HG03469 (cell line): ENCODE results near the gene KIFBP.
A peak's percentile ranks its signal among the peaks of the same experiment; 100 is the strongest.
"Not testable (repeated sequence)": the region's sequence is repeated elsewhere in the genome, so short reads cannot be mapped to it uniquely, and the experiment has no call there.

Source experiments
- ATAC-seq: cut with Tn5 transposase; IDR thresholded peaks from one replicate; pipeline ENCODE4 v1.9.1; 2021; ENCODE audit warnings: mild to moderate bottlenecking, moderate library complexity, moderate number of reproducible peaks; ENCODE audit not compliant: unreplicated experiment

Gene KIFBP

GRCh38 chr10:68992636-68993440 is 4.2 kb downstream of the KIFBP start:
- no peak for ATAC-seq

DNA sequence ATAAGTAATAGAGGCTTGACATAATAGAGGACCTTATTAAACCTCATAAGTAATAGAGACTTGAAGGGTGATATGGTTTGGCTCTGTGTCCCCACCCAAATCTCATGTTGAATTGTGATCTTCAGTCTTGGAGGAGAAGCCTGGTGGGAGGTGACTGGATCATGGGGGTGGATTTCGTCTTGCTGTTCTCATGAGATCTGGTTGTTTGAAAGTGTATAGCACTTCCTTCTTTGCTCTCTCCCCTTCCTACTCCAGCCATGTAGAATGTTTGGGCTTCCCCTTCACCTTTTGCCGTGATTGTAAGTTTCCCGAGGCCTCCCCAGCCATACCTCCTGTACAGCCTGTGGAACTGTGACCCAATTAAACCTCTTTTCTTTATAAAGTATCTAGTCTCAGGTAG is 8.6 kb downstream of the KIFBP start:
- ATAC-seq: no peak

- ATAC-seq: no peak
These were observed 16.2 kb downstream of the KIFBP start for GRCh38 chr10:69004821-69005220.

DNA sequence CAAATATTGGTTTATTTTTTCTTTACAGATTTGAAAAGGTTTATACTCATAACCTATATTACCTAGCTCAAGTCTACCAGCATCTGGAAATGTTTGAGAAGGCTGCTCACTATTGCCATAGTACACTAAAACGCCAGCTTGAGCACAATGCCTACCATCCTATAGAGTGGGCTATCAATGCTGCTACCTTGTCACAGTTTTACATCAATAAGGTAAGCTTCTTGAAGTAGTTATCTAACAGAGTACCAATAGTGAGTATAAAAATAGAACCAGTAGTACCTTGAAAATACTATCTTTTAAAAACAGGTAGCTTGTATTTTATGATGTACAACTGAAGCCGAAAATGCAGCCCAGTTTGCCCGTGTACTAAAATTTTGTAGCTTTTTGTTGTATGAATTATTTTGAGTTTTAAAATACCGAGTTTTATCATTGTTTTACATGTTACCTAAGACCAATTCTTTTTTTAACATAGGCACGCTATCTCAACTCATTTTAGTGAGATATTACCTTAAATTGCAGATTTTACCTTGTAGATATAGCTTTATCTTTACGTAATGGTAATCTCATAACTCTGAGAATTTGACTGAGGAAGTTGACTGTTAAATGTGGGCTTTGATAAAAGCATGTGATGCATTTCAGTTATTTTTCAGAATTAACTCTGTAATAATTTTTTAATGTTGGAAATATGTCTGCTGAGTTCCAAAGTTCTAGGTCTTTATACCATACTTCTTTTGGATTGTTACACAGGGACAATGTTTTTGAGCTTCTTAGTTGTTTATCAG is 17.3 kb downstream of the KIFBP start:
- no peak for ATAC-seq

DNA sequence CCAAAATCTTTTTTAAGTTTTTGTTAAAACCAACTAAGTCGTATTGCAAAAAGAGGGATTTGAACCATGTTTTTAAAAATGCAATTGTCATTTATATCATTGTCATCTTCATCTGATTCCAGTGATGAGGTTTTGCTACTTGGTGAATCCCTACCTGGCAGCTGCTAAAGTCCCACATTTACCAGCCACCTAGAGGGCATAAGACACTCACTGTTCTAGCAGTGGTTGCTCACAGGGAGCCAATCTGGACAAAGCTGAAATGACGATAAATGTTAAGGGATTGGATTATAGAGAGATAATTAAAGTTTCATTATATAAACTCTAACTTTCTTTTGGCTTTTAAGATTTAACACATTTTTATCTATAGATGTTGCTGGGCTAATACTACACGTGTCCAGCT is 18.7 kb downstream of the KIFBP start:
- ATAC-seq: no peak

DNA sequence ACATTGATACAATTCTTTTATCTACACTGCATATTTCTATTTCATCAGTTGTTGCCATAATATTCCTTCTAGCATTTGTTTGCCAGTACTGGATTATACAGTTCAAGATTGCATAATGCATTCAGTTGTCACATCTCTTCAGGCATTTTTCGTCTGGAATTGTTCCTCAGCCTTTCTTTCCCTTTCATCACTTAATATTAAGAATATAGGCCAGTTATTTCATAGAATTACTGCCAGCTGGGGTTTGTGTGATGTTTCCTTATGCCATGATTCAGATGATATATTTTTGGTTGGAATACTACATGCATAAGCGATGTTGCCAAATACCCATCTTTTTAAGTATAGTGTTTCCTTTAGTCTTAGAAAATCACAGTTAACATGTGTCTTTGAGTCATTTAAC is 20.8 kb downstream of the KIFBP start:
- ATAC-seq: no peak

- ATAC-seq: no peak
These were observed 21.6 kb downstream of the KIFBP start for GRCh38 chr10:69010151-69010640.

DNA sequence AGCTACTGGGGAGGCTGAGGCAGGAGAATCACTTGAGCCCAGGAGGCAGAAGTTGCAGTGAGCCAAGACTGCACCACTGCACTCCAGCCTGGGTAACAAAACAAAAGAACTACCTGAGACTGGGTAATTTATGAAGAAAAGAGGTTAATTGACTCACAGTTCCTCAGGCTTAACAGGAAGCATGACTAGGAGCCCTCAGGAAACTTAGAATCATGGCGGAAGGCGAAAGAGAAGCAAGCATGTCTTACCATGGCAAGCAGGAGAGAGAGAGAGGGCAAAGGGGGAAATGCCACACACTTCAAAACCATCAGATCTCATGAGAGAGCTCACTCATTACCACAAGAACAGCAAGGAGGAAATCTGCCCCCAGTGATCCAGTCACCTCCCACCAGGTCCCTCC is 24.2 kb downstream of the KIFBP start:
- ATAC-seq: not testable (repeated sequence)

GRCh38 chr10:69014171-69014570 is 25.6 kb downstream of the KIFBP start:
- ATAC-seq: no peak

DNA sequence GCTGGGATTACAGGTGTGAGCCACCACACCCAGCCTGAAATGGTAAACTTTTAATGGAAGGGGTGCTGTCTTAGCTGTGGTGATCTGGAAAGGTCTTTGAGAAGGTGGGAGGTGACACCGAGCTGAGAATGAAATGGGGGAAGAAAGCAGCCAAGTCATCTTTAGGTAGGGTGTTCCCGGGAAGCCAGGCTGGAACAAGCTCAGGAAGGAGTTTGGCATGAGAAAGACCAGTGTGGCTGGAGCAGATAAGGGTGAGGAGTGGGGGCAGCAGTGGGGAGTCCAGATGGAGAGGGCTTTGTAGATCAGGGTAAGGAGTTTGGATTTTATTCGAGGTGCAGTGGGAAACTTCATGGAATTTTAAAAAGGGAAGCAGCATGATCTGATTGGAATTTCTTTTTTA is 30.0 kb downstream of the KIFBP start:
- no peak for ATAC-seq

DNA sequence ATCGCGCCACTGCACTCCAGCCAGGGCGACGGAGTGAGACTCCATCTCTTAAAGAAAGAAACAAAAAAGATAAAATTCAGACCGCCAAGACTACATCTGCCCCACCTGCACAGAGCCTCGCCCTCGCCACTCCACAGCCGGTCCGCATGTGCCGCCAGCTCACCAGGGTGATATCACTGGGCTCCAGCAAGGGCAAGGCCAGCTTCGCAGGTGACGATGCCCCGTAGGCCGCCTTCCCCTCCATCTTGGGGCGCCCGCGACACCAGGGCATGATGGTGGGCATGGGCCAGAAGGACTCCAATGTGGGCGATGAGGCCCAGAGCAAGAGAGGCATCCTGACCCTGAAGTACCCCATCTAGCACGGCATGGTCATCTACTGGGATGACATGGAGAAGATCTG is 34.0 kb downstream of the KIFBP start:
- ATAC-seq: no peak

- ATAC-seq: no peak
These were observed 36.8 kb downstream of the KIFBP start for GRCh38 chr10:69025370-69025896.

GRCh38 chr10:69033256-69033655 is 44.7 kb downstream of the KIFBP start:
- ATAC-seq: no peak

GRCh38 chr10:69037489-69037888 is 48.9 kb downstream of the KIFBP start:
- ATAC-seq: no peak

- not testable (repeated sequence) for ATAC-seq
These were observed 52.3 kb downstream of the KIFBP start for GRCh38 chr10:69040904-69041303.

GRCh38 chr10:69042417-69042816 is 53.8 kb downstream of the KIFBP start:
- ATAC-seq: no peak

GRCh38 chr10:69042838-69043237 is 54.2 kb downstream of the KIFBP start:
- no peak for ATAC-seq

- no peak for ATAC-seq
These were observed 55.4 kb downstream of the KIFBP start for GRCh38 chr10:69043931-69044531.

DNA sequence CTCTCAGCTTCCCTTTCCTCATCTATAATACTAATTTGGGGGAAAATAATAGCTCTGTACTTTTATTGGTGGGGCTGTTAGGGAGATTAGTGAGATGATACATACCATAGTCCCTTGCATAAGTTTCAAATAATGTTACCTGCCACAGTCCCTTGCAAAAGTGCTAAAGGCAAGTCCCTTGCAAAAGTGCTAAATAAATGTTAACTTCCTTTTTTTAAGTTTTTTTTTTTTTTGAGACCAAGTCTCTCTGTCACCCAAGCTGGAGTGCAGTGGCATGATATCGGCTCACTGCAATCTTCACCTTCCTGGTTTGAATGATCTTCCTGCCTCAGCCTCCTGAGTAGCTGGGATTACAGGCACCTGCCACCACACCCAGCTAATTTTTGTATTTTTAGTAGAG is 55.9 kb downstream of the KIFBP start:
- ATAC-seq: no peak

DNA sequence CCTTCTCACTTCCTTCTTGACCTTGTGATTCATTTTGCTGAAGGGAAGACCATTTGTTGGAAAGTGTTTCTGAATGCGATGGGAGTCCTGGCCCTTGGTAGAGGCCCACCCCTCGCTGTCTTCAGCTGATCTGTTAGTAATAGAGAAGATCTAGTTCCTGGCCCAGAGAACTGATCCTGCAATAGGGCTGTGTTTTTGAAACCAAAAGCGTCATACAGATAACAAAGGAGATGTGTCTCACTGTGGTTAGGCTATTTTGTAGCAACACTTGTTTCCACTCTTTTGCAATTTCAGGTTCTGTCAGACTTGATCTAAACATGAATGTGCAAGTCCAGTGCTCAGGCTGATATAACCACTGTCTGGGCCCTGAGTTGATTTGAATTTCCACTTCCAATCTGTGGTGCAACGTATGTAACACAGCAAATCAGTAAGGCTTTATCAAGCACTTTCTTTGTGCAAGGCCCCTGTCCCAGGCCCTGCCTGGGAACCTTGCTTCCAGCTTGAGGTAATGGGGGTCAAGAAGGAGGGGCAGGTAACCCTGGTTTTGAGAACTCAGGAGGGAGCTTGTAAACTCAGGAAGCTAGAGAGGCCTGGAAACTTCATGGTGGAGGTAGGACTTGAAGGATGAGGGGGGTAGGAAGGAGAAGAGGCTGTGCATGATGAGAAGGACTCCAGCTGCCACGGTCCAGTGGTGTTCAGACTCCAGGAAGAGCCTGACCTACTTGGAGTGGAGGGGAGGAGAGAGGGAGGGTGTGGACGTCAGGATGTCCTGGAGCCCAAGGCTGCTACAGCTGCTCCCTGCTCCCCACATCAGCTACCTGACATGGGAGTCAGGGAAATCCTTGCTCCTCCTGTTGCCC is 57.1 kb downstream of the KIFBP start:
- peak; percentile 56 for ATAC-seq
